Skeletal muscle cell (primary cell): ENCODE data around the gene NAA25.
"Not testable (repeated sequence)": the region's sequence is repeated elsewhere in the genome, so short reads cannot be mapped to it uniquely, and the experiment has no call there.

Experiments used
- DNase-seq: peaks from one replicate; pipeline ENCODE4 v3.0.0-alpha.2; 2010; ENCODE audit warnings: low read depth
- H3K4me3 ChIP-seq: 2 replicates; pipeline ENCODE4 v1.5.1; 2011; ENCODE audit warnings: low read depth, mild to moderate bottlenecking, control low read depth, low read length, moderate library complexity

NAA25 gene

DNA sequence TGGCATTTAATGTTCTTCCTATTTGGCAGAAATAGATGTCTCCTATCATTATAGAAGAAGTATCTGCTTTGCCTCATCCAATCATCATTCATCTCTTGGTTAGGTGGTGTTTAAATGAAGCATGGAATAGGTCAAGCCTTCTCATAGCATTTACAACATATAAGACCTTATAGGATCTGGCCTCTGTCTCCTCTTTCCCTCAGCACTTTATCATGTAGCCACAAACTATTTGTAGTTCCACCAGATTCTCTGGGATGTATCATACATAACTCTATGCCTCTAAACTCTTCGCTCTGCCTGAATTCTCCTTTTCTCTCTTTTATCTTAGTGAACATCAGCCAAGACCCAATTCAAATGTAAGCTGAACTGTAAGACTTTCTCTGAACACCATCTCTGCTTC lies 20.7 kb downstream of the NAA25 start:
- no peak for DNase-seq
- no peak overlapping the region for H3K4me3 ChIP-seq

DNA sequence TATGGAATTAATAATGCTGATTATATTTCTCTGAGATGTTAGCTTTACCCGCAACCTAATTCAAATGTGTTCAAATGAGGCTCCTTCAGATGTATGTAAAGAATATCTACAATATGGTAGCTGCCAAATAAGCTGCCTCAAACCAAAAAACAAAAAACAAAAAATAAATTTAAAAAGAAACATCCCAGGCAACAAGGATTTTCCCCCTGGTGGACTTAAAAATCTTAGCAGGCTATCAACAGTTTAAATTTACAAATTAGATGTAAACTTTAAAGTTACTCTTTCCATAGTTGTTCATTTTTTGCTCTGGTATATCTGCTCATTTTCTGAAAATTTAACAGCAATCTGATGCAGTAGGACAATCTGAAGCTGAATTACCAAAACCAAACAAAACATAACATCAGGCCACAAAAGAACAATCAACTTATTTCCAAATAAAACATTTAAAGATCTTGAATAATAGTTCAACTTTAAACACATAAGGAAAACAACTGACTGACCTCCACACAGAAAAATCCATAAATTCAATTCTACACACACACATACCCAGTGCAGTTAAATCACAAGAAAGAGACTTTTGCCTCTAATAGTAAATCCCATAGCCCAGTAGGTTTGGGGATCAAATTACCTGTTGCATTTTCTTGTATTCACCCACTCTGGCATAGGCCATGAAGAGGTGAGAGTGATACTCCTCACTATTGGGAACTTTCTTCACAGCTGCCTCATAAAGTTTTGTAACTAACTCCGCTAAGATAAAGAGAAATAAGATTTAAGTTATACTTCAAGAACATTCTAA lies 21.3 kb downstream of the NAA25 start:
- no peak overlapping the region for H3K4me3 ChIP-seq
- no peak for DNase-seq

DNA sequence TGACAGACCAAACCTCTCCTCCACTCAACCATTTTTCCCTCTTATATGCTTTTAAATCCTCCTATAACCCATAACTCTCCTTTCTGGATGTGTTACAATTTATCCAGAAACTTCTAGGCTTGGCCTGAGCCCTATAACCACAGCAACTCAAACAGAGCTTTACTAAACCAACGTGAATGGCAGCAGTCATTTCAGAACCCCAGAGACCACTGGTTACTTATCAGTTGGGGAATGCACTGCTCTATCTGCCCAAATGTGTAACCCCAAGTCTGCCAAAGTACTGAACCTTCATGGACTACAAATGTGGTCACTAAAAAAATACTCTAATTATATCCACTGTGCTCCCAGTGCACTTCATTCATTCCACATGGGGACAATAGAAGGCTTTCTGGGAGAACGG lies 42.0 kb downstream of the NAA25 start:
- no peak for DNase-seq
- no peak overlapping the region for H3K4me3 ChIP-seq

DNA sequence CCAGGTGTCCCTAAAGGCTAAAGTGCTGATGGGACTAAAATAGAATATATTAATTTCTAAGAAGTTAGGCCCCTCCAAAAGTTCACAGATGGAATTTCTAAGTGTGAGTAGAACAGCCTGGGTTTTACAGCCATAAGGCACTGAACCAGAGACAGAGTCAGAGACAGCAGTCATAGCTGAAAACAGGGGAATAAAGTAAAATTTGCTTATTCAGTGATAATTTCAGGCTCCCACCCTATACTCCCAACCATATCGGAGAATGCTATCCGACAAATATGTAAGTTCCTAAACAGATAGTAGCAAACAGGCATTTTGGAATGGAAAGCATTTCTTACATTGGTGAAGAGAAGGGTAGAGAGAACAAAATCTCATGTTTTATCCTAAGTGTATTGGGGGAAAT lies 45.3 kb downstream of the NAA25 start:
- DNase-seq: no peak
- no peak overlapping the region for H3K4me3 ChIP-seq

DNA sequence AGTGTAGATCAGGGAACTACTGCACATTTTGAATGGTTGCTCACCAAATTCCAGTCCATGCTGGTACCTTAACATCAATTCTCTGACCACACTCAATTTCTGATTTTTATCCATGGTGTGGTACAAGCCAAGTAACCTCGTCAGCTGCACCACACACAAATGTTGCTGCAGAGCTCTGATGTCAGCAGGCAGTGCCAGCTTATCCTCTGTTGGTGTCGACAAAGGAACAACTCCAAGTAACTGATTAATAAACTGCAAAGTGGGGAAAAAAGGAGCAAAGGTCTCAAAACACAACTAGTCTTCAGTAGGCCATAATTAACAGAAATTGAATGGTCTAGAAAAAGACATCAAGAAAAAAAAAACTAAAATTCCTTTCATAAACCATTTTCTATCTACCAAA lies 47.4 kb downstream of the NAA25 start:
- H3K4me3 ChIP-seq: no peak overlapping the region
- DNase-seq: no peak

DNA sequence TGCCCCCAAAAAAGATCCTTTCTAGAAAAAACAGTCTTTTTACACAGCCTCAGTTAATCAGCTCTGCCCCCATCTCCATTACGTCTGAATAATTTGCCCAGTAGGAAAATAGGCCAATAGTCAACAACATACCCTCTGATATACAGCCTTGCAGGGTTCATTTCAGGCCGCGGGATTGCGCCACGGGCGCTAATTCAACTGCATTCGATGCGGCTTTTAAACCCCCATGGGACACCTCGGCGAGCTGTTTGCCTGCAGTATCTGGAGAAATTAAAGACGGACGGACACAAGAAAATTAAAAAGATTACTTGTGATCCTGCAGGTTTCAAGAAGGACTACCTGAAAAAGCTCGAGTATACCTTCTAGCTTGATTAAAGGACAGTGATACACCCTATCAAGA lies 59.2 kb downstream of the NAA25 start:
- no peak overlapping the region for H3K4me3 ChIP-seq
- DNase-seq: no peak

DNA sequence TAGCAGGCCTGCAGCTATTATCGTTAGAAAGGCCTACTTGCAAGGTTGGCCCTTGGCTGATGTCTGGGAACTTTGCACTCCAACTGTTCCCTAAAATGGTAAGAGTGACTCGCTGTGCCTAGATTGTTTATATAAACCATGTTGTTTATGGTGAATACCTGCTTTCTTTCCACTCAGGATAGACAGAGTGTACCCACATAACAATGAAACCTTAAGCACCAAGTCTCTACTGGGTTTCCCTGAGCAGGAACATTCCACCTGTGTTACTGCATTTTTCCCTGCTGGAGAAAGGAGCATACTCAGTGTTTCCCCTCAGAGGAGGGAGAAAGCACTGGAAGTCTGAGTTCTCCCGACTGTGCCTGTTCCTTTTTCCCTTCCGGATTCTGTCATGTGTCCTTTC lies 62.6 kb downstream of the NAA25 start:
- no peak overlapping the region for H3K4me3 ChIP-seq
- DNase-seq: no peak

DNA sequence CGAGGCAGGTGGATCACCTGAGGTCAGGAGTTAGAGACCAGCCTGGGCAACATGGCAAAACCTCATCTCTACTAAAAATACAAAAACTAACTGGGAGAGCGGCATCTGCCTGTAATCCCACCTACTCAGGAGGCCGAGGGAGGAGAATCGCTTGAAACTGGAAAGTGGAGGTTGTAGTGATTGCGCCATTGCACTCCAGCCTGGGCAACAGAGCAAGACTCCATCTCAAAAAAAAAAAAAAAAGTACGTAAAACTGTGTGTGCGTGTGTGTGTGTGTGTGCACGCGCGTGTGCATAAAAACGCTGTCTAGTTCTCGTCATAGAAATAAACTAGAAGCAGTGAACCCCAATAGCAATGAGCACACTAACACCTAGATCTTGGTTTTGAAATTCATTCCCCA lies 72.0 kb downstream of the NAA25 start:
- not testable (repeated sequence) for DNase-seq, H3K4me3 ChIP-seq

DNA sequence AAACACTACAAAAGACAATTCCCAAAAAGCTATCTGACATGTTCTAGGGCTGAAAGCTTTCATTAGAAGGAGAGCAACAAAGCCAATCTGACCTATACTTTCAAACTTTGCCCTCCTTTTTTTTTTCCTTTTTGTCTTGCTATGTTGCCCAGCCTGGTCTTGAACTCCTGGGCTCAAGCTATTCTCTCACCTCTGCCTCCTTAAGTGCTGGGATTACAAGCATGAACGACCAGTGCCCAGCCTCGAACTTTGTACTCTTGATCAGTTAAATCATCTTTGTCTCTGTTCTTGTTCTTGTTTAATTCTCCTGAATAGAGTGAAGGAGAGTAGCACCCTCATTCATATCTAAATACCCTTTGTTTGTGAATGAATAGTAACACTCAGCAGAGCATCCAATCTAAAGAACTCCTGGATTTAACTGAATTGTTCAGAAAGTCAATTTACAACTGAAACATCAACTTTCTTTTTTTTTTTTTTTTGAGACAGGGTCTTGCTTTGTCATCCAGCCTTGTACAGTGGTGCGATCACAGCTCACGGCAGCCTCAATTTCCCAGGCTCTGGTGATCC lies 73.3 kb downstream of the NAA25 start:
- no peak overlapping the region for H3K4me3 ChIP-seq
- DNase-seq: no peak

DNA sequence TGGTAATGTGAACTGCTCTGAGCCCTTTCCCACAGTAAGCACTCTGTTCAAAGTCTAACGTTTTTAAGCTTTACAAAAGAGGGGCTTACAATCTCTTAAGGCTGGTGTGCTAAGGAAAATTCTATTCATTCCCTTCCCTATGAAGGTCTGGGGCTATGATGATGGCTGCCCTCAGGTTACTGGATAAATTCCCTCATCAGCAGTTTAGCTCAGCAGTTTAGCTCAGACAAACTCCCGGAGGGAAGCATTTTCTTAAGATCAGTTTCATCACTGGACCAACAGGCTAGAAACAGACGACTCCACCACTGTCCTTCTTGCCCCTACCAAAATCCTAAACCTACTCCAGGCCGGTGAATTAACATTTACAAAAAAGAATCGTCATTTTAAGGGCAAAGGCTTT lies 76.3 kb downstream of the NAA25 start:
- no peak overlapping the region for H3K4me3 ChIP-seq
- no peak for DNase-seq

DNA sequence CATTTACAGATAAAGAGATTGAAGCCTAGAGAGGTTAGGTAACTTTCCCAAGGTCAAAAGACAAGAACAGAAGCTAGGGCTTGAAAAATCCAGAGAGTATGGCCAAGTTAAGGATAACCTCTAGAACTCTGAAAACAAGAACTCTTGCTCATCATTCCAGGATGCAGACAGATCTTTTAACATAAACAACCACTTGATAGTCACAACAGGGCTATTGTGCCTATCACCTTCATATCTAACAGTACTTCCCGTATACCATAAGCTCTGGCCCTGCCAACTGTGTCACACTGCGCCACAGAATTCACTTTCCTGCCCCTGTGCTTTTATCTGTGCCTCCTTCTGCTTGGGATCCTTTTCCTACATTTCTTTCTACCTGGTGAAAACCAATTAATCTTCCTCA lies 77.1 kb downstream of the NAA25 start:
- DNase-seq: no peak
- no peak overlapping the region for H3K4me3 ChIP-seq

DNA sequence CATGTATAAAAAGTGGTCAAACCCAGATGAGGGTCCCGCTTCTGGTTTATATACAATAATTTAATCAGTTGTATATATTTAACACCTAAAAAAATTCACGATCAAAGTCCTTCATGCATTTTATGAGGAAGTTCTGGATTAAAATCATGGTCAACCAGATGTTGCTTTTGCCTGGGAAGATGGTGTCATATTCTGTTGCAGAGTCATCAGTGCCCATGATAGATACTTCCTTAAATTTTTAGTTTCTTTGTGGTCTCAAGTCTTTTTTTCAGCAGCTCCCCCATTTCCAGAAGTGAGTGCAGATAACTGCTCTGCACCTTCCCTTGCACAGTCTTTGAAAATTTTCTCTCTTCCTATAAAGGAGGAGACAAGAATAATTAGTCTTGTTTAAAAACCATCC lies 79.3 kb downstream of the NAA25 start:
- DNase-seq: no peak
- no peak overlapping the region for H3K4me3 ChIP-seq

DNA sequence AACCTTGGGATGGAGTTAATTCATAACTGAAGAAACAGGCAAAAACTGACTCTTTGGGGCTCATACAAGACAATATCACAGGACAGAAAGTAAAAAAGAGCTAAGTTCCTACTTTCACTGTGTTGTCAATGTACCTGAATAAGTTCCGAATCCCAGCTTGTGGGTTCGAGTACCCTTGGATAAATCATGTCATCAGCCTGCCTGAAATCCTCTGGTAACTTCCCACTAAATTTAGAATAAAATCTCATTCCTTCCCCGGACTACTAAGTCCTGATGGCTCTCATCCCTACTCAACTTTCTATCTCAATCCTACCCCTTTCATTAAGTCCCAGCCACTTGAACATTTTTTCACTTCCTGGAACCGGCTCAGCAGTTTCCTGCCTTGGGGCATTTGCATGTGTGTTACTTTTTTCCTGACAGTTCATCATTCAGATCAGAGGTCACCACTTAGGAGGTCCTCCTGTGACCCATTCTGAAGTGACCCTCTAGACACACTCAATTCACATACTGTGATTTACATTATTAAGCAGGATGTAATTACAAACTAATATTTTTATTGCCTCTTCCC lies 82.7 kb downstream of the NAA25 start:
- no peak for DNase-seq
- no peak overlapping the region for H3K4me3 ChIP-seq

DNA sequence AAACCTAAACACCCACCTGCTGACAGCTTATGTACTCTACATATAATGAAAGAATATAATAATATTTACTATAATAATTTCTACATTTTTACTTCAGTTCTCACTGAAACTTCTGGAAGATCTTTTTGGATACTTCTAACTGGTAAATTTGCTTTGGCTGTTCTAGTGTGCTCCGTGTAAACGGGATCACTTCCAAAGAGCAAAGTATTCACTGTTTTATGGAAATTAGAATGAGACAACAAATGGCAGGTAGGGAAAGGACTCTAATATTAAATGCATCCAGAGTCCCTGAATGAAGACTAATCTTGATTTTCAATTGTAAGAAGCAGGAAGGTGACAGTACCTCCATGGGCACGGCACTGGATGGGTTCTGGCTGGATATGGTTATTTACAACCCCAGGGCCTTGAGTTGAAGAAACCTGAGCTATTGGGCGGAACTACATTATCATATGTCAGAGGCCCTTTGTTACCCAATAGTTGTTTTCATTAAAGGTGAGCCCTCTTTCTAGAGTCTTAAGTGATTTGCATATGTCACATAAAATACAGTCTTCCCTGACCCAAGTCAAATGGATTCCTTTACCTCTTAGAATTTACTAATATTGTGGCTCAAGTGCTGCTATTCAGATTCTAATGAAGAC lies 84.7 kb downstream of the NAA25 start:
- H3K4me3 ChIP-seq: no peak overlapping the region
- DNase-seq: no peak

DNA sequence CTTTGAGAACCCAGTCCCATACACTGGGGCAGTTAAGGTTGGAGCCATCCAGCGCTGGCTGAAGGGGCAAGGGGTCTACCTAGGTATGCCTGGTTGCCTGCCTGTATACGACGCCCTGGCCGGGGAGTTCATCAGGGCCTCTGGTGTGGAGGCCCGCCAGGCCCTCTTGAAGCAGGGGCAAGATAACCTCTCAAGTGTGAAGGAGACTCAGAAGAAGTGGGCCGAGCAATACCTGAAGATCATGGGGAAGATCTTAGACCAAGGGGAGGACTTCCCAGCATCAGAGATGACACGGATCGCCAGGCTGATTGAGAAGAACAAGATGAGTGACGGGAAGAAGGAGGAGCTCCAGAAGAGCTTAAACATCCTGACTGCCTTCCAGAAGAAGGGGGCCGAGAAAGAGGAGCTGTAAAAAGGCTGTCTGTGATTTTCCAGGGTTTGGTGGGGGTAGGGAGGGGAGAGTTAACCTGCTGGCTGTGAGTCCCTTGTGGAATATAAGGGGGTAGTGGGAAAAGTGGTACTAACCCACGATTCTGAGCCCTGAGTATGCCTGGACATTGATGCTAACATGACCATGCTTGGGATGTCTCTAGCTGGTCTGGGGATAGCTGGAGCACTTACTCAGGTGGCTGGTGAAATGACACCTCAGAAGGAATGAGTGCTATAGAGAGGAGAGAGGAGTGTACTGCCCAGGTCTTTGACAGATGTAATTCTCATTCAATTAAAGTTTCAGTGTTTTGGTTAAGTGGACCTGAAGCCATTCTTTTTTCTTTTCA lies 86.2 kb downstream of the NAA25 start:
- DNase-seq: no peak
- no peak overlapping the region for H3K4me3 ChIP-seq

DNA sequence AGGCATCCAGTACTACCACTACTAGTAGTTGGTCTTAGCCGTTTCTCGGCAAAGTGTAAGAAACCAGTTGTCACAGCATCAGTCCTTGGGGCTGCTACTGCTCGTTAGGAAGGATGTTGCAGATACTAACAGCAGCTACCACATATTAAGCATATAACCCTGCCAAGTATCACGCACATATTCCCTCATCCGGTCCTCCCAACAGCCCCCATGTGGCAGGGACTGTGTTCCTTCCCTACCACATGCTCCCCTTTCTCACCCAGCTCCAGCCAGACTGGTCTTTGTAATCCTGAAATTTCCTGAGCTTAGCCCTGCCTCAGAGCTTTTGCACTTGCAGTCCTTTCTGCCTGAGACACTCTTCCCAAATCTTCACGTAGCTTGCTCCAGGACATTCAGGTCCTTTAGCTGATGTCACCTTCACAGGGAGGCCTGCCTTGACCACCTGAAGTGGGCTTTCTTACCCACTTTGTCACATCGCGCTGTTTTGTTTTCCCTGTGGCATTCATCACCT lies 87.6 kb downstream of the NAA25 start:
- no peak overlapping the region for H3K4me3 ChIP-seq
- no peak for DNase-seq

DNA sequence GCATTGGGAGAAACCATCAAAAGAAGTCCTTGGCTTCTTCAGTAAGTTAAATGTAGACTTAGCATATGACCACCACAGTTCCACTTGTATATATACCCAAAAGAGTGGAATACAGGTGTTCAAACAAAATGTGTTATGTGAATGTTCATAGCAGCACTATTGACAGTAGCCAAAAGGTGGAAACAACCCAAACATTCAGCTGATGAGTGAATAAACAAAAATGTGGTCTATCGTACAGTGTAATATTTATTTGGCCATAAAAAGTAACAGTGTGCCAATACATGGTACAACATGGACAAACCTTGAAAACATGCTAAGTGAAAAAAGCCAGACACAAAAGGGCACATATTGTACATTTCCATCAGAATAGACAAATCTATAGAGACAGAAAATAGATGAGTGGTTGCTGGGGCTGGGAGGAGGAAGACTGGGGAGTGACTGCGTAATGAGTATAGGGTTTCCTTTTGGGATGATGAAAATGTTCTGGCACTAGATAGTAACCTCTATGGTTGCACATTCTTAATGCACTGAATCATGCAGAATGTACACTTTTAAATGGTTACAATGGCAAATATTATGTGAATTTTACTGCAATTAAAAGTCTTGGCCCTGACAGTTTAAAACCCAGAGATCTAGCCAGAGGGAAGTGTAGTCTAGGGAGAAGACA lies 89.9 kb downstream of the NAA25 start:
- peak; percentile 74 for DNase-seq
- H3K4me3 ChIP-seq: no peak overlapping the region

DNA sequence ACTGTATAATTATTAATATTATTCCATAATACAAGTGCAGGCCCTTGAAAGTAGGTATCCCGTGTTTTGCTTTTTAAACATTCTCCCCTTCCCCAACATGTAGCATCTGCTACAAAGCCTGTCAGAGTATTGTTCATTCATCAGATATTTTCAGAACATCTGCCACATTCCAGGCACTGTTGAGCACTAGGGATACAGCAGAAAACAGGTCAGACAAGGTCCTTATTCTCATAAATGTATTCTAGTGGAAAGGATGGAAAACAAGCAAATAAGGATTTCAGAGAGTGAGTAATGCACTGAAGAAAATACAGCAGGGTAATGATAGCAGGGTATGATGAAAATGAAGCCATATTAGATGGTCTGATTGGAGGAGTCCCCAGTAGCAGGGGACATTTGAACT lies 91.5 kb downstream of the NAA25 start:
- DNase-seq: no peak
- H3K4me3 ChIP-seq: no peak overlapping the region

DNA sequence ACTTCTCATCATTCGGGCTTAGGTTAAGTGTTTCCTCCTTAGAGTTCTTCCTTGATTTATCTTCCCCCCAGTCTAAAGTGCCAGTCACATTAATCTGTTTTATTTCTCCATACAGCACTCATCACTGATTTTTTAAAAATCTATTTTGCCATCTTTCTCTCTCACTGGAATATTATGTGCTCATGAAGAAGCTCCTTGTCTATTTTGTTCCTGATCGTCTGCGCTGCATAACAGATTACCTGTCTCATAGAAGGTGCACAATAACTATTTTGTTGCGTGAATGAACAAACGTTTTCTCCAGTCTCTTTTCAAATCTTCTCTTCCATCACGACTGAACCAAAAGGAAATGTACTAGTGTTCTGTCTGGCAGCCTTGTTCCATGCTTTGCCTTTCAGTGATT lies 92.6 kb downstream of the NAA25 start:
- no peak overlapping the region for H3K4me3 ChIP-seq
- DNase-seq: no peak
